HG03469 (cell line): ENCODE results near the gene USP34.
A peak's percentile ranks its signal among the peaks of the same experiment; 100 is the strongest.
"Not testable (repeated sequence)": the region's sequence is repeated elsewhere in the genome, so short reads cannot be mapped to it uniquely, and the experiment has no call there.

ENCODE experiments used
- ATAC-seq: cut with Tn5 transposase; IDR thresholded peaks from one replicate; pipeline ENCODE4 v1.9.1; 2021; ENCODE audit warnings: mild to moderate bottlenecking, moderate library complexity, moderate number of reproducible peaks; ENCODE audit not compliant: unreplicated experiment

Gene USP34, protein sequence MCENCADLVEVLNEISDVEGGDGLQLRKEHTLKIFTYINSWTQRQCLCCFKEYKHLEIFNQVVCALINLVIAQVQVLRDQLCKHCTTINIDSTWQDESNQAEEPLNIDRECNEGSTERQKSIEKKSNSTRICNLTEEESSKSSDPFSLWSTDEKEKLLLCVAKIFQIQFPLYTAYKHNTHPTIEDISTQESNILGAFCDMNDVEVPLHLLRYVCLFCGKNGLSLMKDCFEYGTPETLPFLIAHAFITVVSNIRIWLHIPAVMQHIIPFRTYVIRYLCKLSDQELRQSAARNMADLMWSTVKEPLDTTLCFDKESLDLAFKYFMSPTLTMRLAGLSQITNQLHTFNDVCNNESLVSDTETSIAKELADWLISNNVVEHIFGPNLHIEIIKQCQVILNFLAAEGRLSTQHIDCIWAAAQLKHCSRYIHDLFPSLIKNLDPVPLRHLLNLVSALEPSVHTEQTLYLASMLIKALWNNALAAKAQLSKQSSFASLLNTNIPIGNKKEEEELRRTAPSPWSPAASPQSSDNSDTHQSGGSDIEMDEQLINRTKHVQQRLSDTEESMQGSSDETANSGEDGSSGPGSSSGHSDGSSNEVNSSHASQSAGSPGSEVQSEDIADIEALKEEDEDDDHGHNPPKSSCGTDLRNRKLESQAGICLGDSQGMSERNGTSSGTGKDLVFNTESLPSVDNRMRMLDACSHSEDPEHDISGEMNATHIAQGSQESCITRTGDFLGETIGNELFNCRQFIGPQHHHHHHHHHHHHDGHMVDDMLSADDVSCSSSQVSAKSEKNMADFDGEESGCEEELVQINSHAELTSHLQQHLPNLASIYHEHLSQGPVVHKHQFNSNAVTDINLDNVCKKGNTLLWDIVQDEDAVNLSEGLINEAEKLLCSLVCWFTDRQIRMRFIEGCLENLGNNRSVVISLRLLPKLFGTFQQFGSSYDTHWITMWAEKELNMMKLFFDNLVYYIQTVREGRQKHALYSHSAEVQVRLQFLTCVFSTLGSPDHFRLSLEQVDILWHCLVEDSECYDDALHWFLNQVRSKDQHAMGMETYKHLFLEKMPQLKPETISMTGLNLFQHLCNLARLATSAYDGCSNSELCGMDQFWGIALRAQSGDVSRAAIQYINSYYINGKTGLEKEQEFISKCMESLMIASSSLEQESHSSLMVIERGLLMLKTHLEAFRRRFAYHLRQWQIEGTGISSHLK (N-terminal part only)

DNA sequence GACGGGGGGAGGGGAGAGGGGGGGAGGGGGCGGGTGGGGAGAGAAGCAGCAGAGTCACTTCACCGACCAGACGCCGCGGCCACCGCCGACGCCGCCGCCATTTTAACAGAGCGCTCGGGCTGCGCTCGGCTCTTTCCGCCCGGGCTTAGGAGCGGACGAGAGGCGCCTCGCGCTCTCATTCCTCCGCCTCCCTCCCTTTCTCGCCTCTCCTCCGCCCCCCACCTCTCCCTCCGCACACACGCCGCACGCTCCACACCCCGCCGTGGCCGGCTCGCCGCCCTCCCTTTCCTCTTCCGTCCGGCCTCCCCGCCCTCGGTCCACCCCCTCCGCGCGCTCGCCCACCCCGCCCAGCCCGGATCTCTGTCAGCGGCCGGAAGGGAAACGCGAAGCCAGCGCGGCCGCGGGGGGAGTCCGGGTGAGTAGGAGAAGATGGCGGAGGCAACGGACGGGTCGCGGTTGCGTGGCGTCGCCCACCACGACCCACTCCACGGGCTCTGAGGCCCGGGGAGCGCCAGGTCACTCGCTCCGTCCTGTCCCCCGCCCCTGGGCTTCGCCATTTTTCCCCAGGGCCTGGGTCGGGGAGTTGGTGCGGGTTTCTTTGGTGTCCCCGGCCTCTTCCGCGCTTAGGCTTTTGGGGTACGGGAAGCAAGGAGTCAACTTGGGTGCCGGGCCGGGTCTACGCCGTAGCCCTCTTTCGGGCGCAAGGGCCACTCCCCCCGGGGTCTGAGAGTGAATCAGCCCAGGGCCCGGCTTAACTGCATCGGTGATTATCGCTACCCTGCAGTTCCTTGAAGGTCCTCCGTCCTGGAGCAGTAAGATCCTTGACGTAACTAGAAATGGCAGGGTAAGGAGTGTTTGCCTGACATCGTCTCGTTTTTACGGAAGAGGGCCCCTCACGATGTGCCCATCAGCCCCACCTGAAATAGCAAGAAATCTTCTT lies at the start of gene USP34:
Gene USP34, minus strand, starts transcription at position 123 of the 940 bp plus-strand sequence. CDS start 395 bp downstream, outside the sequence.
- ATAC-seq: peak; percentile 44

DNA sequence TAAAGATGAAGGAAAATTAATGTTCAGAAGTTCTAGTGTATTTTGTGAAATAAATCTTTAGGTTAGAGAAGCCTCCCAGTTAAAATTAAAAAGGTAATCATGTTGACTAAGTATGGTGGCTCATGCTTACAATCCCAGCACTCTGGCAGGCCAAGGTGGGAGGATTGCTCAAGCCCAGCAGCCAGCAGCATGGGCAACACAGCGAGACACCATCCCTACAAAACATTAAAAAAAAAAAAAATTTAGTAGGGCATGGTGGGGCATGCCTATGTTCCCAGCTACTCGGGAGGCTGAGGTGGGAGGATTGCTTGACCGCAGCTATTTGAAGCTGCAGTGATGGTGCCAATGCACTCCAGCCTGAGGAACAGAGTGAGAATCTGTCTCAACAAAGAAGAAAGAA lies 49.4 kb upstream of the USP34 start:
- ATAC-seq: no peak

DNA sequence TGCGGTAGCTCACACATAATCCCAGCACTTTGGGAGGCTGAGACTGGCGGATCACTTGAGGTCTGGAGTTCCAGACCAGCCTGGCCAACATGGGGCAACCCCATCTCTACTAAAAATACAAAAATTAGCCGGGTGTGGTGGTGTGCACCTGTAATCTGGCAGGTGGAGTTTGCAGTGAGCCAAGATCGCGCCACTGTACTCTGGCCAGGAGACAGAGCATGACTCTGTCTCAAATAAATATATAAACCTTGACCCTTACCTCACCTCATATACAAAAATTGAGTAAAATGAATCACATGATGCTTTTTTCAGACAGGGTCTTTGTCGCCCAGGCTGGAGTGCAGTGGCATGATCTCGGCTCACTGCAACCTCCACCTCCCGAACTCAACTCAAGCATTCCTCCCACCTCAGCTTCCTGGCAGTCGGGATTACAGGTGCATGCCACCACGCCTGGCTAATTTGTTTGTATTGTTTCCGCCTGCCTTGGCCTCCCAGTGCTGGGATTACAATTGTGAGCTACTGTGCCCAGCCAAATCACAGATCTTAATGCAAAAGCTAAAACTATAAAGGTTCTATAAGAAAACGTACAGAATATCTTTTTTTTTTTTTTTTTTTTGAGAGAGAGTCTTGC lies 42.0 kb upstream of the USP34 start:
- ATAC-seq: no peak

DNA sequence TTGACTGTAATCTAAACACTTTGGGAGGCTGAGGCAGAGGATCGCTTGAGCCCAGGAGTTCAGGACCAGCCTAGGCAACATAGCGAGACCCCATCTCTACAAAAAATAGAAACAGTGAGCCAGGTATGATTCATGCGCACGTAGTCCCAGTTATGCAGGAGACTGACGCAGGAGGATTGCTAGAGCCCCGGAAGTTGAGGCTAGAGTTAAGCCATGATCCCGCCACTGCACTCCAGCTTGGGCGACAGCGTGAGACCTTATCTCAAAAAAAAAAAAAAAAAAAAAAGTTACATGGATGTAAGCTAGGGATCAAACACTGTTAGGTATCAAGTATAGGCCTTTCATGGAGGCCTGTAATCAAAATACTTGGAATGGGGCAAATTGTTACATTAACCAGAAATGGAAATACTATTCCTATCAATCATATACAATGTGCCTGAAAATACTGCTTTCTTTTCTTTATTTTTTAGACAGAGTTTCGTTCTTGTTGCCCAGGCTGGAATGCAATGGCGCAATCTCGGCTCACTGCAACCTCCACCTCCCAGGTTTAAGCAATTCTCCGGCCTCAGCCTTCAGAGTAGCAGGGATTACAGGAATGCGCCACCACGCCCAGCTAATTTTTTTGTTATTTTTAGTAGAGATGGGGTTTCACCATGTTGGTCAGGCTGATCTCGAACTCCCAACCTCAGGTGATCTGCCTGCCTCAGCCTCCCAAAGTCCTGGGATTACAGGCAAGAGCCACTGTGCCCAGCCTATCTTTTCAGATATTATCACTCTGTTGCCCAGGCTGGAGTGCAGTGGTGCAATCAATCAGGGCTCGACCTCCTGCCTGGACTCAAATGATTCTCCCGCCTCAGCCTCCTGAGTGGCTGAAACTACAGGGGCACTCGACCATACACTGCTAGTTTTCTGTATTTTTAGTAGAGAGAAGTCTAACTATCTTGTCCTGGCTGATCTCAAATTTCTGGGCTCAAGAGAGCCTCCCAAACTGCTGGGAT lies 40.1 kb upstream of the USP34 start:
- ATAC-seq: no peak

DNA sequence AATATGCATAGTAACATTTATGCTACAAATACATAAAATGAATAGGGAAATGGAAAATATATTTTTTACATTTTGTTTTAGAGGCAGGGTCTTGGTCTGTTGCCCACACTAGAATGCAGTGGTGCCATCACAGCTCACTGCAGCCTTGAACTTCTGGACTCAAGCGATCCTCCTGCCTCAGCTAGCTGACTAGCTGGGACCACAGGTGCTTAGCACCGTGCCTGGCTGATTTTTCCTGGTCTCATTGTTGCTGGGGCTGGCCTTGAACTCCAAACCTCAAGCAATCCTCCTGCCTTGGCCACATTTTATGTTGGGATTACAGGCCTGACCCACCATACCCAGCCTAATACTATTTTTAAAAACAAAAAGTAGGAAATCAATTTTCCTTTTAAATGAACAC lies 34.1 kb upstream of the USP34 start:
- ATAC-seq: no peak

DNA sequence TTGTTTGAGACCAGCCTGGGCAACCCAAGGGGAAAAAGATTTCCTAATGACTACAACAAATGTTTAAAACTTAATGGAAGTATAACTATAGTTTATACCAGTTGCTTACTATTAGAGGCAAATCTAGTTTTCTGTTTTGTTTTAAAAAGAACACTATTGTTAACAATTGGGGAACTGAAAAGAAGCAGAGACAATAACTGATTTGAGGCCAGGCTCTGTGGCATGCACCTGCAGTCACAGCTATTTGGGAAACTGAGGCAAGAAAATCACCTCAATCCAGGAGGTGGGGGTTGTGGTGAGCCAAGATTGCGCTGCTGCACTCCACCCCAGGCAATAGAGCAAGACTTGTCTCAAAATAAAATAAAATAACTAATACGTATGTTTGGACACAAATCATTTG lies 28.2 kb upstream of the USP34 start:
- ATAC-seq: no peak

DNA sequence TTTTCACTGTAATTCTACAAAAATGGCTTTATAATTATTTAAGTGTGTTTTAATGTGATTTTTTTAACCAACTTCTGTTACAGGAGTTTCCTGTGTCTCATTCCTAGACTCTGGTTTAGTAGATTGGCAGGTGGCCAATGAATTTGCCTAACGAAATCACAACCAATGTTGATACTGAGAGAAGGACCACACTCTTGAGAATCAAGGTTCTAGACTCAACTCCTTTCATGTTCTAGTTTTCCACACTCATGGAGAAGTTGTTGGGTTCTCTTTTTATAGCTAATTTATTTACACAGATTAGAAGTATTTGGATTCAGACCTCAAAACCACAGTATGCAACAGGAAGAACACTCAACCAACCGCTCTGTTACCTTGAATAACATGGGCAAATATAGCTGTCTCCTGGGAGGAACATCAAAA lies 22.6 kb upstream of the USP34 start:
- ATAC-seq: no peak

DNA sequence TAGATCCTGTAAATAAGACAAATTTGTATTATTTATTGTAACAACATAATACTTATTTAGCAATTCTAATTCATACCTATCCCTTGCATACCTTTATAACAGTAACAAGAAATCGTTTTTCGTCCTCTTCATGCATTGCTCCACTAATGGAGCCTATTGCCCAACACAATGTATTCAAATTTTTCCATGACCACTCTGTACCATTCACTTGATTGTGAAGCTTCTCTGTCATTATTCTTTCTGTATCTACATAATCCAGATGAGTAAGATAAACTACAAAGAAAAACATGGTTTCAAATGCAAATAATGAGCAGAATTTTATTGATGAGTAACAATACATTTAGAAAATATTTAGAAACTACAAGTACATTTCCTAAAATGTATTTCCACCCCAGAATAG lies 21.6 kb upstream of the USP34 start:
- no peak for ATAC-seq

DNA sequence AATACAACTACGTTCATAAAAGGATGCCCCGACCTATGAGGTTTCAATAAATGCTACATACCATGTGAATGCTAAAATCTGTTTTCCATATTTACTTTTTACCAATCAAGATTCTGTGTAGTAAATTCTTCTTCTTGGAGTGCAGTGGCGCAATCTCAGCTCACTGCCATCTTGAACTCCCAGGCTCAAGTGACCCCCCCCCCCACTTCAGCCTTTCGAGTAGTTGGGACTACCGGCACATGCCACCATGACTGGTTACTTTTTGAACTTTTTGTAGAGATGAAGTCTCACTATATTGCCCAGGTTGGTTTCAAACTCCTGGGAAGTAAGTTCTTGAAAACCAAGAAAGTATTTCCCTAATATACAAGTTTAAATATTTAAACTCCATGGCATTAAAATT lies 14.4 kb upstream of the USP34 start:
- ATAC-seq: no peak

DNA sequence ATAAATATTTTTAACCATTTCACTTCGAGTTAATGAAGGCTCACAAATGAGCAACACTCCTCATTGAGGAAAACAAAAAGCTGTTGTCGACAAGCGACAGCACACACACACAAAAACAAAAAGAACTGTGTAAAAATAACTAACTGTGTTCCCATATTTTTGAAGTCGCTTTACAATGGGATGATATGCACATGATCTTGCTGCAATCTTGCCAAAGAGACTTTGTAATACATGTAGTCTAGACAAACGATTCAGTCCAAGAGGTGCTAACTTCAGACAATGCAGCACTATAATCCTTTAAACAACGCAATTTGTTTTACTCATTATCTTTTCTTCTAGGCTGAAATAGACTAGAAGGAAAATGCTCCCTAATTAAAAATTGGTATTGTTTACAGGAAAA lies 7.2 kb upstream of the USP34 start:
- no peak for ATAC-seq

DNA sequence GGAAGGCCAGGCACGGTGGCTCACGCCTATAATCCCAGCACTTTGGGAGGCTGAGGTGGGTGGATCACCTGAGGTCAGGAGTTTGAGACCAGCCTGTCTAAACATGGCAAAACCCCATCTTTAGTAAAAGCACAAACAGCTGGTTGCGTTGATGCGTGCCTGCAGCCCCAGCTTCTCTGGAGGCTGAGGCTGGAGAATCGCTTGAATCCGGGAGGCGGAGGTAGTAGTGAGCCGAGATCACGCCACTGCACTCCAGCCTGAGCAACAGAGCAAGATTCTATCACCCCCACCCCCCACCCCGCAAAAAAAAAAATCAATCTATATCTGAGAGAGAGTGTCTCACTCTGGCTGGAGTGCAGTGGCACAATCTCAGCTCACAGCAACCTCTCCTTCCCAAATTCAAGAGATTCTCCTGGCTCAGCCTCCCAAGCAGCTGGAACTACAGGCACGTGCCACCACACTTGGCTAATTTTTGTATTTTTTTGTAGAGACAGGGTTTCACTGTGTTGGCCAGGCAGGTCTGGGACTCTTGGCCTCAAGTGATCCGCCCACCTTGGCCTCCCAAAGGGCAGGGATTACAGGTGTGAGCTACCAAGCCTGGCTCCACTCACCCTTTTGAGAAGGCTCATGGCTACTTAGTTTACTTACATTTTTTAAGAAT lies 6.2 kb upstream of the USP34 start:
- not testable (repeated sequence) for ATAC-seq

DNA sequence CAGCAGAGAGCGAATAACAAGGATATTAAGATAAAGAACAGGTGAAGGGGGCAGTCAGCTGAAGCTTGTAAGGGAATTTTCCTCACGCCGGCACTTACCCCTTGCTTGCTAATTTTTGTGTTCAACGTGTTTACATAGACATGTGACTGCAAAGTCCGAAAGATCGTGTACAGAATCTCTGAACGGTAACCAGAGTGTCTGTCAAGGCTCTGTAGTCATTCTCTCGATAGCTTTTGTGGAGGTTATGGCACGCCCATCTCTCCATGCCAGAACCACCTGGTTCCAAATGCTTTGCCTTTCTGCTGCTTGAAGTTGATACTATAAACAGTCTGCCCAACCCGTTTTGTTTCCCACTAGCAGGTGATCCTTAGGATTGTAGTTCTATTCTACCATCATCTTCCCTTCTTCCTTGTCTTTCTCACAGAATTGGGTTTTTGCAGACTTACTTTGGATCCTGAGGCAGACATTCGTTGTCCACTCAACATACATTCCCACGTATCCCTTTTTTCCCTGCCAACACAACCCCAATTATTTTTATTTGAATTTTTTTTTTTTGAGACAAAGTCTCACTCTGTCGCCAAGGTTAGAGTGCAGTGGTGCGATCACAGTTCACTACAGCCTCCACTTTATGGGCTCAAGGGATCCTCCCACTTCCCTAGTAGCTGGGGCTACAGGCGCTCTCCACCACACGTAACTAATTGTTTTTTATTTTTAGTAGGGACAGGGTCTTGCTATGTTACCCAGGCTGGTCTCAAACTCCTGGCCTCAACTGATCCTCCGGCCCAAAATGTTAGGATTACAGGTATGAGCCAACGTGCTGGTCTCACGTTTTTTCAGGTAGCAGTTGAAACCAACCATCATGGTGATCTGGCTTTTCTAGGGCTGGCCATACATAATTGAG lies 1.3 kb upstream of the USP34 start:
- no peak for ATAC-seq

DNA sequence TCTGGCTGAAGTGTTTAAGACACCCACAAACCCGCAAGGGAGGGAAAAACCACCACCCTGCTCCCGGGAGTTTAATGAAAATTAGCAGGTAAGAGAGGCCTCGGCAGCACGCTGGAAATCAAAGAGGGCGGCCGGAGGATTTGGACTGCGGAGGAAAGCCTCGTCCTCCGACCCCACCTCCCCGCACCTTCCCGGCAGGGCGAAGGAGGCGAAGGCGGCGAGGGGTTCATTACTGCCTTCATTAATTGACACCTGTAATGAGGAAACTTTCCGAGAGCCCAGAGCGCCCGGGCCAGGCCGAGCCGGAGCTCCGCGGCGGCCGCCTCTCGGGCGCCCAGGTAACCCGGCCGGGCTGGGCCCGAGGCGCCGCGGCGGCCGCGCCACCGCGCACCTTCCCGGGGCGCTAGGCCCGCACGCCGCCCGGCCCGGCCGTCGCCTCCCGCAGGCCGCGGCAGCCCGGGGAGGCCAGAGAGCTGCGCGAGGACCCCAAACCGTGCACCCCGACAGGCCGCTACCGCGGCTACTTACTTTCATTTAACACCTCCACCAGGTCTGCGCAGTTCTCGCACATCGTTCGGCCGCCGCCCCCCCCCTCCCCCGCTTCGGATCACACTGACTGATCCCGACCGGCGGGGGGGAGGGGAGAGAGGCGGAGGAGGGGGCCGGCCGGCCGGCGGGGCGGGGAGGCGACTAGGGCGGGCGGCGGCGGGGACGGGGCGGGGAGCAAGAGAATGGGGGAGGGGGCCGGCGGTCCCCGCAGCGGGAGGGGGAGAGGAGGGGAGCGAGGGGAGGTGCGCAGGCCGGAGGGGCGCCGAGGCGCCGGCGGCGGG lies 550 bp downstream of the USP34 start:
- ATAC-seq: no peak

DNA sequence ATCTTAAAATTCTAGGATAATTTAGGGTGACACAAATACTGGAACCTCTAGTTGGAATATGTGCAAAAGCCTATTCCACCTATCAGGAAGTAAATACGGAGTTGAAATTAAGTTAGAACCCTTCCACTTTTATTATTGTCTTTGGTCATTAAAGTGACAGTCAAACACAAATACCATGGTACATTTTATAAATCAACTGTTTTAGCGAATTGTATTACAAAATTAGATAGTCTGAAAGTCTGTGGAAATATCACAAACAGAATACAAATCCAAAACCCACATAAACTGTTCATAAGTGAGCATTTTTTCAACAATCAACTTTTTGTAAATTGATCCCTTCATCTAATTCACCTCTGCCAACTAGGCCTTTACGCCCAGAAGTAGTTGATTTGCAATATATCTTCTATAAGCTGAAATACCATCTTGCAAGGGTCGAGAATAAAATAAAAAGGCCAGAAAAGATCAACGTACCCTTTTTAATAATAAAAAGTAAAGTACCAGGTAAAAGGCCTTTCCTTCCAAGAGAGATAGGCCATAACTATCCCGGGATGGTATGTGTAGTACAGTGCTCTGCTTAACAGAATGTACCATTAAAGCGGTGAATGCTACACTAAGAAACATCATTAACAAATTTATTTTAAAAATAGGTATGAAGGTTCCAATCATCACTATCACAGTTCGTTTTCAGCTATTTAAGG lies 1.3 kb downstream of the USP34 start:
- no peak for ATAC-seq

DNA sequence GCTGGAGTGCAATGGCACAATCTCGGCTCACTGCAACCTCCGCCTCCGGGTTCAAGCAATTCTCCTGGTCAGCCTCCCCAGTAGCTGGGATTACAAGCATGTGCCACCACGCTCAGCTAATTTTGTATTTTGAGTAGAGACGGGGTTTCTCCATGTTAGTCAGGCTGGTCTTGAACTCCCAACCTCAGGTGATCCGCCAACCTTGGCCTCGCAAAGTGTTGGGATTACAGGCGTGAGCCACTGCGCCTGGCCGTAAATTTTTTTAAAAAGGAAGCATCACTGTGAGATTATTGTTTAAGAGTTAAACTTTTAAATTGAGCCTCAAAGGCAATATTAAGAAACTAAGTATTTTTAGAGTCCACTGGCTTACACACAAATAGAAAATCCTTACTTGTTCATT lies 2.7 kb downstream of the USP34 start:
- not testable (repeated sequence) for ATAC-seq
